ENCODE measurements around the gene SOD2. TPM values are rescaled to one million over a fixed set of nuclear protein-coding genes. Genes with fewer than 3 reads are reported as not detected.

Gene SOD2
- total and polyA plus RNA-seq, 9 of the 15 experiments (the other 6 are each of a cell fraction or from before 2014, with no cell fraction given) = 39.8 to 140 (median 95.8) TPM

- TF ChIP-seq BRF1 (IDR thresholded peaks at IDR 0.05; ENCODE audit: borderline replicate concordance, extremely low read depth, insufficient read length) (no peak), ZNF76 (CRISPR knock-in tag; IDR thresholded peaks at IDR 0.05; ENCODE audit: borderline replicate concordance) (peak; percentile 94), ZNF431 (CRISPR knock-in tag; IDR thresholded peaks at IDR 0.05) (peak; percentile 86; the same call in 1 of the 2 replicates), ZBED1 (IDR thresholded peaks at IDR 0.05) (no peak; the same call in none of the 2 replicates), ZNF77 (CRISPR knock-in tag; IDR thresholded peaks at IDR 0.05) (no peak), ZNF589 (CRISPR knock-in tag; IDR thresholded peaks at IDR 0.05; ENCODE audit: low read depth) (peak; percentile 95; the same call in 1 of the 2 replicates), ZNF655 (CRISPR knock-in tag; IDR thresholded peaks at IDR 0.05) (no peak), ZNF696 (CRISPR knock-in tag; conservative IDR thresholded peaks at IDR 0.05) (no peak), HDAC3 (IDR thresholded peaks at IDR 0.05; ENCODE audit: borderline replicate concordance, partially characterized antibody) (peak; percentile 1), PREB (CRISPR knock-in tag; IDR thresholded peaks at IDR 0.05) (0 out of 2 replicates have a peak, but pooled peaks have one; percentile 6), E2F3 (CRISPR knock-in tag; IDR thresholded peaks at IDR 0.05) (peak; percentile 55; the same call in 1 of the 2 replicates), ZNF766 (CRISPR knock-in tag; conservative IDR thresholded peaks at IDR 0.05) (peak; percentile 89), PURB (CRISPR knock-in tag; IDR thresholded peaks at IDR 0.05; ENCODE audit: low read depth) (no peak), TSHZ1 (CRISPR knock-in tag; IDR thresholded peaks at IDR 0.05) (no peak)
- TF ChIP-seq, protein P1, sequence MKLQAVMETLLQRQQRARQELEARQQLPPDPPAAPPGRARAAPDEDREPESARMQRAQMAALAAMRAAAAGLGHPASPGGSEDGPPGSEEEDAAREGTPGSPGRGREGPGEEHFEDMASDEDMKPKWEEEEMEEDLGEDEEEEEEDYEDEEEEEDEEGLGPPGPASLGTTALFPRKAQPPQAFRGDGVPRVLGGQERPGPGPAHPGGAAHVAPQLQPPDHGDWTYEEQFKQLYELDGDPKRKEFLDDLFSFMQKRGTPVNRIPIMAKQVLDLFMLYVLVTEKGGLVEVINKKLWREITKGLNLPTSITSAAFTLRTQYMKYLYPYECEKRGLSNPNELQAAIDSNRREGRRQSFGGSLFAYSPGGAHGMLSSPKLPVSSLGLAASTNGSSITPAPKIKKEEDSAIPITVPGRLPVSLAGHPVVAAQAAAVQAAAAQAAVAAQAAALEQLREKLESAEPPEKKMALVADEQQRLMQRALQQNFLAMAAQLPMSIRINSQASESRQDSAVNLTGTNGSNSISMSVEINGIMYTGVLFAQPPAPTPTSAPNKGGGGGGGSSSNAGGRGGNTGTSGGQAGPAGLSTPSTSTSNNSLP (IDR thresholded peaks at IDR 0.05; ENCODE audit: borderline replicate concordance, low read depth, low read length) = no peak
- TF ChIP-seq, protein P2, sequence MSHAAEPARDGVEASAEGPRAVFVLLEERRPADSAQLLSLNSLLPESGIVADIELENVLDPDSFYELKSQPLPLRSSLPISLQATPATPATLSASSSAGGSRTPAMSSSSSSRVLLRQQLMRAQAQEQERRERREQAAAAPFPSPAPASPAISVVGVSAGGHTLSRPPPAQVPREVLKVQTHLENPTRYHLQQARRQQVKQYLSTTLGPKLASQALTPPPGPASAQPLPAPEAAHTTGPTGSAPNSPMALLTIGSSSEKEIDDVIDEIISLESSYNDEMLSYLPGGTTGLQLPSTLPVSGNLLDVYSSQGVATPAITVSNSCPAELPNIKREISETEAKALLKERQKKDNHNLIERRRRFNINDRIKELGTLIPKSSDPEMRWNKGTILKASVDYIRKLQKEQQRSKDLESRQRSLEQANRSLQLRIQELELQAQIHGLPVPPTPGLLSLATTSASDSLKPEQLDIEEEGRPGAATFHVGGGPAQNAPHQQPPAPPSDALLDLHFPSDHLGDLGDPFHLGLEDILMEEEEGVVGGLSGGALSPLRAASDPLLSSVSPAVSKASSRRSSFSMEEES (CRISPR knock-in tag; IDR thresholded peaks at IDR 0.05) = no peak
These were observed 34.1 kb upstream of the SOD2 start, which contains the start of gene WTAP (continued) for GRCh38 chr6:159726918-159727716.
